ENCODE measurements around the gene ADISSP. TPM values are rescaled to one million over a fixed set of nuclear protein-coding genes. Genes with fewer than 3 reads are reported as not detected.

ADISSP gene
- total RNA-seq, 1 experiment from 2014 or later = 27.3 TPM

GRCh38 chr20:3757268-3757667 lies 10.3 kb downstream of the ADISSP start:
- Mint-ChIP-seq H3K4me3 (ENCODE audit: low read depth, unreplicated experiment) (no peak overlapping the region), H3K27me3 (ENCODE audit: unreplicated experiment) (no peaks in the 10 kb centered on the region), H3K27ac (ENCODE audit: unreplicated experiment) (no peak overlapping the region), H3K36me3 (ENCODE audit: insufficient read depth, unreplicated experiment) (peaks cover 14% of the 10 kb centered on the region), H3K4me1 (ENCODE audit: low read depth, unreplicated experiment) (peaks cover 5% of the 10 kb centered on the region), H3K9me3 (ENCODE audit: low read depth, unreplicated experiment) (no peaks in the 10 kb centered on the region)
- DNase-seq = no peak
- BruUV-seq (replicated peaks) = no TSS peak
- CTCF ChIA-PET = interaction anchor here (0.6 kb wide), 1 partner anchor 301 kb away, joined by 4 read pairs; no protein-coding TSS in a partner anchor
- no peak for TF ChIP-seq CTCF (IDR thresholded peaks at IDR 0.05; ENCODE audit: unreplicated experiment)
- intact Hi-C loops (cut with micrococcal nuclease; ENCODE audit: unreplicated experiment) = no loop called here

- no peak overlapping the region for H3K27ac Mint-ChIP-seq (ENCODE audit: unreplicated experiment)
- intact Hi-C loops (cut with micrococcal nuclease; ENCODE audit: unreplicated experiment) = no loop called here
- peaks cover 19% of the 10 kb centered on the region for H3K36me3 Mint-ChIP-seq (ENCODE audit: insufficient read depth, unreplicated experiment)
- no peak for DNase-seq
- H3K4me1 Mint-ChIP-seq (ENCODE audit: low read depth, unreplicated experiment) = peaks cover 10% of the 10 kb centered on the region
- TF ChIP-seq CTCF (IDR thresholded peaks at IDR 0.05; ENCODE audit: unreplicated experiment) = no peak
- no peaks in the 10 kb centered on the region for H3K27me3 Mint-ChIP-seq (ENCODE audit: unreplicated experiment)
- H3K9me3 Mint-ChIP-seq (ENCODE audit: low read depth, unreplicated experiment) = no peaks in the 10 kb centered on the region
- CTCF ChIA-PET = no interaction called here
- H3K4me3 Mint-ChIP-seq (ENCODE audit: low read depth, unreplicated experiment) = no peak overlapping the region
- no TSS peak for BruUV-seq (replicated peaks)
These were observed 11.6 kb downstream of the ADISSP start for GRCh38 chr20:3755814-3756480.

- H3K27me3 Mint-ChIP-seq (ENCODE audit: unreplicated experiment) = no peaks in the 10 kb centered on the region
- H3K36me3 Mint-ChIP-seq (ENCODE audit: insufficient read depth, unreplicated experiment) = peaks cover 19% of the 10 kb centered on the region
- H3K27ac Mint-ChIP-seq (ENCODE audit: unreplicated experiment) = no peak overlapping the region
- H3K4me1 Mint-ChIP-seq (ENCODE audit: low read depth, unreplicated experiment) = peaks cover 10% of the 10 kb centered on the region
- intact Hi-C loops (cut with micrococcal nuclease; ENCODE audit: unreplicated experiment) = no loop called here
- no peak overlapping the region for H3K4me3 Mint-ChIP-seq (ENCODE audit: low read depth, unreplicated experiment)
- CTCF ChIA-PET = interaction anchor here (0.6 kb wide), 1 partner anchor 54 kb away, joined by 3 read pairs; no protein-coding TSS in a partner anchor
- no TSS peak for BruUV-seq (replicated peaks)
- TF ChIP-seq CTCF (IDR thresholded peaks at IDR 0.05; ENCODE audit: unreplicated experiment) = no peak
- no peak for DNase-seq
- H3K9me3 Mint-ChIP-seq (ENCODE audit: low read depth, unreplicated experiment) = no peaks in the 10 kb centered on the region
These were observed 12.3 kb downstream of the ADISSP start for GRCh38 chr20:3755269-3755668.

GRCh38 chr20:3754276-3754630 lies 13.3 kb downstream of the ADISSP start:
- H3K27ac Mint-ChIP-seq (ENCODE audit: unreplicated experiment) = no peak overlapping the region
- no TSS peak for BruUV-seq (replicated peaks)
- intact Hi-C loops (cut with micrococcal nuclease; ENCODE audit: unreplicated experiment) = no loop called here

More at GRCh38 chr20:3754276-3754630, 13.3 kb downstream of the ADISSP start:
- no peak for DNase-seq
- no peaks in the 10 kb centered on the region for H3K27me3 Mint-ChIP-seq (ENCODE audit: unreplicated experiment)
- no peaks in the 10 kb centered on the region for H3K9me3 Mint-ChIP-seq (ENCODE audit: low read depth, unreplicated experiment)
- H3K4me1 Mint-ChIP-seq (ENCODE audit: low read depth, unreplicated experiment) = peaks cover 10% of the 10 kb centered on the region
- no peak for TF ChIP-seq CTCF (IDR thresholded peaks at IDR 0.05; ENCODE audit: unreplicated experiment)
- peaks cover 14% of the 10 kb centered on the region for H3K36me3 Mint-ChIP-seq (ENCODE audit: insufficient read depth, unreplicated experiment)
- no peak overlapping the region for H3K4me3 Mint-ChIP-seq (ENCODE audit: low read depth, unreplicated experiment)
- CTCF ChIA-PET = no interaction called here

Data from Calu3 (cell line).